NT2/D1 (cell line): ENCODE data around the gene IFNA17.

Experiments
- DNase-seq: peaks from one replicate; pipeline ENCODE4 v3.0.0-alpha.2; 2011; ENCODE audit warnings: low read depth, low spot score
- H3K27me3 ChIP-seq: 2 replicates; pipeline ENCODE4 v1.6.0; 2011; ENCODE audit warnings: mild to moderate bottlenecking; ENCODE audit not compliant: insufficient read length, insufficient read depth
- H3K36me3 ChIP-seq: 2 replicates; pipeline ENCODE4 v1.6.1; 2011; ENCODE audit warnings: mild to moderate bottlenecking, low read length, mixed read lengths; ENCODE audit not compliant: insufficient read depth, insufficient read length
- H3K4me1 ChIP-seq: 2 replicates; pipeline ENCODE4 v1.5.1; 2011; ENCODE audit not compliant: insufficient read depth, insufficient read length
- H3K4me3 ChIP-seq: 2 replicates; pipeline ENCODE4 v1.5.1; 2011; ENCODE audit warnings: low read depth; ENCODE audit not compliant: insufficient read length
- H3K9ac ChIP-seq: 2 replicates; pipeline ENCODE4 v1.6.0; 2011; ENCODE audit warnings: low read depth; ENCODE audit not compliant: insufficient read length
- H3K9me3 ChIP-seq: 2 replicates; pipeline ENCODE4 v1.5.1; 2011; ENCODE audit warnings: mild to moderate bottlenecking, low read length; ENCODE audit not compliant: insufficient read depth
- SUZ12 ChIP-seq: IDR thresholded peaks from 2 replicates; pipeline ENCODE4 v1.6.1; 2011; ENCODE audit not compliant: insufficient read length, insufficient read depth; ENCODE audit errors: extremely low read depth
- YY1 ChIP-seq: IDR thresholded peaks from 2 replicates; pipeline ENCODE4 v1.6.1; 2011; ENCODE audit not compliant: insufficient read length, insufficient read depth
- ZNF274 ChIP-seq: IDR thresholded peaks from 2 replicates; pipeline ENCODE4 v1.6.1; 2011; ENCODE audit warnings: mild to moderate bottlenecking, low read depth, low read length

Gene IFNA17

DNA sequence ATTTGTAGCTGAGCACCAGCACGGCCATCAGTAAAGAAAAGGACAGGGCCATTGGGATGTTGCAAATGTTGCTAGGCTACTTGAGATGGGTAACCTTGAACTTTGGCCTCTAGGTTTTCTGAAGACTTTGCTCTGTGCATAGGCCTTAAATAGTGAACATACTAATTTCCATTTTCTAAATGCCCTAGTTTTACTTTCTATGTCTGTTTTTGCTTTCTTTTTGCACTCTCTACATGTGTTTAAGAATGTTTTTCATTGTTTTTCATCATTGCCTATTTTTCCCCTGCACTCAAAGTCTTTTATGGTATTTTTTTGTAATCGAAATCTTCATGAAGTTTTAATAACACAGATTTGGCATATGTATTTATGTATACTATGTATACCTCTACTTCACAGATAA lies at the start of gene IFNA17:
TSS of gene IFNA17 (minus strand) at position 101 of the 400 bp plus-strand sequence. CDS start at position 52, 49 bp downstream.
- no peak for DNase-seq
- H3K9me3 ChIP-seq = no peaks in the 10 kb centered on the region
- no peaks in the 10 kb centered on the region for H3K27me3 ChIP-seq
- H3K9ac ChIP-seq = no peak within 1 kb of the TSS
- no peak for TF ChIP-seq SUZ12
- no peak for TF ChIP-seq YY1
- TF ChIP-seq ZNF274 = no peak
- no peak within 1 kb of the TSS for H3K4me3 ChIP-seq
- no peaks in the 10 kb centered on the region for H3K4me1 ChIP-seq
- H3K36me3 ChIP-seq = no peaks in the 10 kb centered on the region

DNA sequence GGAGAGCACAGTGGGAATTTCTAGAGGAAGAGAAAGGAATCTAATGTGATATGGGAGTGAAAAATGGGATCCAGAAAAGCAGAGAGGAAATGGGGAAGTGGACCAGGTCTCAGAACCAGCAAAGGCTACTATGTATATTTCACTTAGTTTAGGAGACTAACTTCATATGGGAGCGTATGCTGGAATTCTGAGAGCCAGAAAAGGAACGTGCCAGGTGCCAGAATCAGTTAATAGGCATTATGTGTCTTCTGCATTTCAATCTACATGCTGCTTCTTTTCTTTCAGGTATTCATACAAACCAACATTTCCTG lies 40.3 kb upstream of the IFNA17 start:
- TF ChIP-seq YY1 = no peak
- no peak for TF ChIP-seq ZNF274
- TF ChIP-seq SUZ12 = no peak
- H3K9me3 ChIP-seq = no peaks in the 10 kb centered on the region
- H3K4me1 ChIP-seq = no peaks in the 10 kb centered on the region
- H3K9ac ChIP-seq = no peak overlapping the region
- DNase-seq = no peak
- no peak overlapping the region for H3K4me3 ChIP-seq
- no peaks in the 10 kb centered on the region for H3K36me3 ChIP-seq
- H3K27me3 ChIP-seq = no peaks in the 10 kb centered on the region

DNA sequence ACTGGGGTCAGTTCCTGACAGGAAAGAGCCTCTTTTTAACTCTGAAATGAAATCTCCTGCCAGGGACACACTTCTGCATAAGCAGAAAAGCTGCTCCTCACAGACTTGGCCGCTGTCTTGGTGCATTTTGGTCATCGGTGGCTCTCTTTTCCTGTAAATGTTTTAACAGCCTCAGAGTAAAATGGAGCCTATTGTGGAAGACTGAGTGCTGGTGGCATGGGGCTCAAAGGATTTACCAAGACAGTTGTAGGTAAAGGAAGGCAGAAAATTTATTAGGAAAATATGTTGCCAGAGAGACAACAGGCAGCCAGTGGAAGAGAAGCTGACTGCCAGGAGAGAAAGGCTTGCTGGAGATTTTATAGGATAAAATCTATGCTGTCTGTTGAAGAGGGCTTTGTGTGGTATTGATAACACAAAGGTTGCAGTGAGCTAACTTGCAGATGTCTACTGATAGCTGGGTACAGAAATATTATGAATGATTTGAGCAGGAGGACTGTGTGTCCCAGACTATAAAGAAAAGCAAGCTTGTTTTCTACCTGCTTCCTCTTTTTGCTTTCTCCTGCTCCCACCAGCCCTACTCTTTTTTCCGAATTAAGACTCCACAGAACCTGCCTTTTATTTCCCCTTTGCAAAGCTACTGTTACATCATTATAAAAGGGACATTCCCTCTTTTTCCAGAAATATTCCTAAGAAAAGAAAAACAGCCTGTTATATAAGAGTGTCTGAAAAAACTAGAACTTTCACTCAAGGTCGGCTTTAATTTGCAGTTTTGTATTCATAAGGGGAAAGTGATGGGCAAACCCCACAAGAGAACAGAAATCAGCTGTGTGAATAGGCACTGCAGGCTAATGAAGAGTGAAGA lies 39.7 kb upstream of the IFNA17 start:
- no peak overlapping the region for H3K9ac ChIP-seq
- no peaks in the 10 kb centered on the region for H3K36me3 ChIP-seq
- H3K4me3 ChIP-seq = no peak overlapping the region
- H3K27me3 ChIP-seq = no peaks in the 10 kb centered on the region
- DNase-seq = no peak
- no peaks in the 10 kb centered on the region for H3K4me1 ChIP-seq
- no peaks in the 10 kb centered on the region for H3K9me3 ChIP-seq
- no peak for TF ChIP-seq SUZ12
- TF ChIP-seq YY1 = no peak
- TF ChIP-seq ZNF274 = no peak

DNA sequence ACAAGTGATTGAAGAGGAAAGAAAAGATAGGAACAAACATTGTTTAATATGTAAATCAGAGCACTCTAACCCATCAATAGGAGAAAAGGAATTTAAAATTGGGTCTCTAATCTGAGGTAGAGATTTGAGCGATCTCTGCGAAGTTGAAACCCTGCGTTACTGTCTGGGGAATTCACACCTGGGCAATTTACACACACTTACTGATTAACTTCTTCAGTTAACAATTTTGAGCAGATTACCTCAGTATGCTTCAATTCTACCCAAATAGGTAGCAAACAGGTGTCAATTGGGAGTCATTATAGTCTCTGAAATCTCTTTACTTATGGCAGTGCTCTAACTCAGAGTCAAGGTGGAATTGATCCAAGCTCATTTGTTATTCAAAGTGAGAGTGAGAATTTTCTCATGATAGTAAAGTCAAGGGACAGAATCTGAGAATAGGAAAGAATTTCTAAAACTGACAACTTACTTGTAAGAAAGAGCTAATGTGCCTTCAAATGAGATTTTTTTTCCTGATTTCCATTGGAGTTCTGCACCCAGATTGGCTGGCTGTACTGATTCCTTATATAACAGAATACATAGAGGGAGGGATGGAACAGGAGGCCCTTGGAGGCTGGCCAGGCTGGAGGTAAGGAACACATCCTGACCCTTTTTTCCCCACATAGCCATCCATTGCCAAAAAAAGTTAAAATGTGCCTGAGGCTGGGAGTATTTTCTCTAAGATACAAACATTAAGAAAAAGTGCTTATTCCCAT lies 38.9 kb upstream of the IFNA17 start:
- Histone ChIP-seq H3K4me1 (no peaks in the 10 kb centered on the region), H3K36me3 (no peaks in the 10 kb centered on the region), H3K9me3 (no peaks in the 10 kb centered on the region), H3K4me3 (no peak overlapping the region), H3K27me3 (no peaks in the 10 kb centered on the region), H3K9ac (no peak overlapping the region)
- DNase-seq = no peak
- TF ChIP-seq ZNF274 (no peak), YY1 (no peak), SUZ12 (no peak)

DNA sequence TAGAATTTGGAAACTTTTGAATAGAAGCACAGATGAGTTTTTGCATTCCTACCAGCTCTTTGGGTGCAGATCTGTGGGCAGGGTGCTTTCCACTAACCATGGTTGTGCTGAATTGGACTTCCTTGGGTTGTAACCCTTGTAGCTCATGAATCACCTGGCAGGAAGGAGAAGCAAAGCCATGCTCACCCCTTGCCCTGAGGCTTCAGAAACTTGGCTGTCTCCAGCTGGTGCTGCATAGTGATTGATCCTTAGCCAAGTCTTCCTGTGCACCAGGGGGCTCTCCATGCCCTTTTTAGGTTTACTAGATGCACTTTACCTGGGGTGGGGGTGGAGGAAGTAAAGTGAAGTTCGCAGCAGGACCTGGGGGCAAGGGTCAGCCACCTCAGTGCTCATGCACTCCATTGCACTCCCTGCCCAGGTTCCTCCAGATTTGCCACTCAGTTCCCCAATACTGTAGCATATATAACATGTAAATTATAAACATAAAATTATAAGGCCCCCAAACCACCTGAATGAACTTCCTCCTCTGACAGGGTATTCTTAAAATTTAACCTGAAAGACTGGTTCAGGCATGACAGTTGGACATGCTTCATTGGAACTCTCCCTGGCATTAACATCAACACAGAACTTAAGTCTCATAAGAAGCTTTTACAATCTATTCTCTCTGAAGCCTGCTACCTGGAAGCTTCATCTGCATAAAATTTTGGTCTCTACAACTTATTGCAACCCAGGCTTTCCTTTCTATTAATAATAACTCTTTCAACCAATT lies 37.6 kb upstream of the IFNA17 start:
- H3K27me3 ChIP-seq = no peaks in the 10 kb centered on the region

DNA sequence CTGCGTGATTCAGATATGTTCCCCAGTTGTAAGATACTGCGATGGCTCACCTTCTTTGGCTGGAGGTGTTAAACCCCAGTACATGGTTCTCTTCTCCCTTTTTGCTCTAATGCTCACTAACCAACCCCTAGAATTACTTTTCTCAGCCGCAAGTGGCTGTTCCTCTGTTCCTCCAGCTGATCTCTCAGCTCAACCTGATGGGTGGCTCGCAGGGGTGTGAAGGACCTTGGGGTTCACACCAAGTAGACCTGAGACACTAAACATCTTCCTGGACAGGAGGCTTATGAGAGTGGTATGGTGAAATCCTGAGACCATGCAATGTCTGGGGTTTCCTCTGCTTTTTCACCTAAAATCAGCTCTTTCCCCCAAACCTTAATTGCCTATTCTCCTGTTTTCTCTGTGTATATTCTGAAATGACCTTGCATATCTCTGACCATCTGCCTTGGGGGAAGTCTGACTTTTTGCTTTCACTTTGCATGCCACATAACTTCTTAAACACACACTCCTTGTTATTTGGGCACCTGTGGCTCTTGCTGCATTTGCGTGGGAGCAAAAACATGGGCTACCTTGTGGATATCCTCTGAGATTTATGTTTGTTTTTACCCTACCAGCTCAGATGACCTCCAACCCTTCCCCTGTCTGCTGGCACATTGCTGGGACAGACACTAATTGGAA lies 27.7 kb upstream of the IFNA17 start:
- H3K36me3 ChIP-seq = no peaks in the 10 kb centered on the region
- no peak for TF ChIP-seq YY1
- no peak for TF ChIP-seq SUZ12
- no peak for TF ChIP-seq ZNF274
- H3K9ac ChIP-seq = no peak overlapping the region
- peaks cover 2% of the 10 kb centered on the region for H3K4me1 ChIP-seq
- no peak overlapping the region for H3K4me3 ChIP-seq
- no peaks in the 10 kb centered on the region for H3K27me3 ChIP-seq
- no peak for DNase-seq
- peaks cover 19% of the 10 kb centered on the region for H3K9me3 ChIP-seq

More for the DNA sequence above, 37.6 kb upstream of the IFNA17 start:
- Histone ChIP-seq H3K4me1 (no peaks in the 10 kb centered on the region), H3K4me3 (no peak overlapping the region), H3K36me3 (no peaks in the 10 kb centered on the region), H3K9me3 (no peaks in the 10 kb centered on the region), H3K9ac (no peak overlapping the region)
- DNase-seq = no peak
- TF ChIP-seq SUZ12 (no peak), YY1 (no peak), ZNF274 (no peak)
